SK-N-MC (cell line): ENCODE measurements around the gene CEP76.

ENCODE experiments used
- EZH2 ChIP-seq: fragments of 200-600 bp; sonication (generic); IDR thresholded peaks from one replicate; pipeline ENCODE4 v1.6.1; 2017; ENCODE audit warnings: antibody characterized with exemption
- FOXP2 ChIP-seq: optimal IDR thresholded peaks from 2 replicates; pipeline ENCODE3; 2011; ENCODE audit warnings: mild to moderate bottlenecking, moderate library complexity; ENCODE audit not compliant: insufficient read depth; ENCODE audit errors: extremely low read length, control extremely low read depth
- POLR2AphosphoS5 ChIP-seq: IDR thresholded peaks from 2 replicates; pipeline ENCODE4 v1.6.1; 2012; ENCODE audit warnings: mild to moderate bottlenecking, low read depth, low read length, borderline replicate concordance

DNA sequence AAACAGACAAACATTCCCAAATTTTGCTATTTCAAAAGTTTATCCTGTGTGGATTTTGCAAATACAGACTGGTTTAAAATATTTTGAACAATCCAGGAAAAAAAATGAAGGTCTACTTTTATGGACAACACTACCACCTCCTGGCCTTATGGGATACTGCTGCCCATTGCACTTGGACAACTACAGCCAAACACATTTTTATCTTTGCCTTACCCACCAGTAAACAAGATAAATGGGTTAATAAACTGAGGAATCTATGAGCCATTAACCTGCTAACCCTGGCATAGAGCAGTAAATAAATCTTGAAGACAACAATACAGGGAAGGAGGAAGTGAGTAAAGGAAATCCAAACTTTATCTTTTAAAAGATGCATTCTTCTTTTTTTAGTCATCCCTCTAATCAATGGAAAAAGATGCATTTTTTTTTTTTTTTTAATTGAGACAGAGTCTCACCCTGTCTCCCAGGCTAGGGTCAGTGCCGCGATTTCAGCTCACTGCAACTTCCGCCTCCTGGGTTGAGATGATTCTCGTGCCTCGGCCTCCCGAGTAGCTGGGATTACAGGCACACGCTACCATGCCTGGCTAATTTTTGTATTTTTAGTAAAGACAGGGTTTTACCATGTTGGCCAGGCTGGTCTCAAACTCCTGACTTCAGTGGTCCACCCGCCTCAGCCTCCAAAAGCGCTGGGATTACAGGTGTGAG lies 42.5 kb downstream of the CEP76 start:
- TF ChIP-seq POLR2AphosphoS5 (no peak), FOXP2 (no peak), EZH2 (no peak)
